HG03159 (cell line): ENCODE results near the gene NDUFA8.

Experiments used
- ATAC-seq: cut with Tn5 transposase; IDR thresholded peaks from one replicate; pipeline ENCODE4 v1.9.1; 2021; ENCODE audit warnings: mild to moderate bottlenecking, moderate library complexity; ENCODE audit not compliant: unreplicated experiment

NDUFA8 gene

DNA sequence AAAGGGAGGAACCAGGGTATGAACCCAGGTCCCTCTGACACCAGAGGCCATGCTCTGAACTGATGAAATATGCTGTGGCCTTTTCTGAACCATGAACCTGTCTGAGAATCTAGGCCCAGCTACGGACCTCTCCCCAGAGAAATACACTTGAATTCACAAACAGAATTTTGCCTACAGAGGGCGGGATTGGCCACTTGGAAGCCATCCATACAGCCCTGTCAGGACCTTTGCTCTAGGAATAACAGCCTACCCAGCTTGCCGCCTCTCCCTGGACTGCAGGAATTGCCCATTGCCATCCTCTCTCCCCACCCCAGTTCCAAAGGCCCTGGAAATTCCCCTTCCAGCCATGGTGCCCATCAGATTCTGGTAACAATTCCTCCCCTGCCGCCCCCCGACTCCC lies 26.7 kb upstream of the NDUFA8 start:
- no peak for ATAC-seq

DNA sequence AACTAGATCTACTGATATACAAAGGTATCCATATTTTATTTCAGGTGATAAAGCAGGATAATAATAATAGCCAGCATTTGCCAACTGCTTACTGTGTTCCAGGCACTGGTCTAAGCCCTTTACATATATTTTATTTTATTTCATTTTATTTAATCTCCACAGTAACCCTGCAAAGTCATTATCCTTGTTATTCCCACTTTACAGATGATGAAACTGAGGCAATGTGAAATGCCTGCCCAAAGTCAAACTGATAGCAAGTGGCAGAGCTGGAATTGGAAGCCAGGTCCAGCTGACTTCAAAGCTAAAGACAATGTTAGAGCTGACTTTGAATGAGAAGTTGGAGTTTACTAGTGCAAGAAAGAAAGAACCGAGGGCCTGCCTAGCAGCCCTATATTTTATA lies 25.0 kb upstream of the NDUFA8 start:
- no peak for ATAC-seq

DNA sequence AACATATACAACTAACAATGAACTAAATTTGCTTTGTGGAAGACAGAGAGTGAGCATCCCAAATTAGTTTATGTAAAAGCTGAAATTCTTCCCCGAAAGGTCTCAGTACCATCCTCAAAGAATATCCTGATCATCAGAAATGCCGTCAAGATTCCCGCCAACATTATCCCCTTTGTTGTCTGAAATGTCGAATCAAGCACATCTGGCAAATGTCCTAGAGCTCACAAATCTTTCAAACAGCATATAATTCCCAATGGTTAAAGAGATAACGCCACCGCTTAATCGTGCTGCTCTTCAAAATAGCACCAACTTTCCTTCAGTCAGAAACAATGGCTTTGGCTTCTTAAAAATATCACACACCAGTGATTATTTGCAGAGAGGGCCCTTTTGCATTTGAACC lies 23.9 kb upstream of the NDUFA8 start:
- ATAC-seq, result no peak

DNA sequence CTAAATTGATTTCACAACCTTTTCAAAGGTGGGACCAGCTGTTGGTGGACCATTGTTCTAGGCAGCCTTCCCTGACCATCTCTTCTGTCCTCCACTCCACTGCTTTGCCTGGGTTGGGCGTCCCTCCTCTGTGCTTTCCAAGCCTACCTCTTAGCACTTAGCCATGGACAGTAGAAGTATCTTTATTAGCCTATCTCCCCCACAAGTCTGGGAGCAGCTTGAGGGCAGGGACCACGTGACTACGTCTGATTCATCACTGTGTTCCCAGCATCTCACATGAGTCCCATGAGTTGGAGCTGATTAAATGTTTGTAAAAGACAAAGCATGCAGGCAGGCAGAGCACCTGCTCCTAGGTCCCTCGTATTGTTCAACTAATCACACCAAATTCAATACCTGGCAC lies 21.1 kb upstream of the NDUFA8 start:
- no peak for ATAC-seq

DNA sequence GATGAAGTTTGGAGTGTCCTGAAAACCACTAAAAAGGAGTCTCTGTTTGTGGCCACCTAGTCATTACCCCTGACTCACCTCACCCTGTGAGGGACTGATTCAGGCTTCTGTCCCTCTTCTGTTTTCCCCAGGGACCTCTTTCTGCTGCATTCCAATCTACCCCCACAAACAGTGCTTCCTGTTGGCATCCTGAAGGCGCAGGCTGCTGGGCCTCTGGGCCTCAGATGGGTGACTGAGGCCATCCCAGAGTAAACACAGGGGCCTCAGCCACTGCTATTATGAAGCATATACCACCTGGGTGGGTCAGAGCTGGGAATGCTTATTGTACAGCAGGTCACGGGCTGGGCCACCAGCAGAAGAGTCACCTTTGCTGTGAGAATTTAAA lies 20.1 kb upstream of the NDUFA8 start:
- no peak for ATAC-seq

DNA sequence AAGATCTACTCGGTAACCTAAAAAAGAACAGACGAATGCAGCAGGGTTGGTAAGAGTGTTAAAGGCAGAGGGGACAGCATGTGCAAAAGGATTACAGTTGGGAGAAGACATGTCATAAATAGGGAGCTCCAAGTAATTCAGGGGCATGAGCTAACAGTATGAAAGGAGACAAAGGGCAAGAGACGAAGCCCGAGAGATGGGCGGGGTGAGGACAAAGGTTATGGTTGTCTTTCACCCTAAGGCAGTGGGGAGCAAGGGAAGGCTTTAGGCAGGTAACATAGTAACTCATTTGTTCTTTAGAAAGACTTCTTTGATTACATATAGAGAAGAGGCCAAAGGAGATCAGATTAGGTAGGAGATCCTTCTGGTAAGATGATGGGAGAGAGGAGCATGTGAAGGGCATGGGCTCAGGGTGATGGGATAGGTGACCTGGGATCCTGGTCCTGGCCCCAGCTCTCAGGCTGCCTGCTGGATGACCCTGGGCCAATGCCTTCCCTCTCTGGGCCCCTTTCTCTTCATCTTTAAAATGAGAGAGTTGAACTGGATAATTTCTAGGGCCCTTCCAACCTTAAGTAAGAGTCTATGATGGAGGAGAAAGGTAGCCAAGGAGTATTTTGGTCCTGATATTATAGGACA lies 19.6 kb upstream of the NDUFA8 start:
- ATAC-seq, result no peak

DNA sequence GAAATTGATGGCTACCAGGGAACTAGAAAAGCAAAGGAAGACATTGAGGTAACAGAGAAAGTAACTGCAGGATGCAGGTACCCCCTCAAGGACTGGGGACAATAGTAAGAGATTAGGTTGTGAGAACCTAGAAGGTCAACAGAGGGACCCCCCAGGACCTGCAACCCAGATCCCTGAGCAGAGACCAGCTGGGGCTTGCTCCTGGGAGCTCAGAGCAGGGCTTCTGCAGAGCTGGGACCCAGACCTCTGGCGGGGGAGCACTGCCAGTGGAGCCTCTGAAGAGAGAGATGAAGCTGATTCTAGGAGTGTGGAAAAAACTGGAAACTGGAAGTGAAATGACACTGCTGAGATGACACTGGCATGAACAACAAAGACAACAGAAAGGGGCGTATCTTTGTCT lies 17.3 kb upstream of the NDUFA8 start:
- no peak for ATAC-seq

DNA sequence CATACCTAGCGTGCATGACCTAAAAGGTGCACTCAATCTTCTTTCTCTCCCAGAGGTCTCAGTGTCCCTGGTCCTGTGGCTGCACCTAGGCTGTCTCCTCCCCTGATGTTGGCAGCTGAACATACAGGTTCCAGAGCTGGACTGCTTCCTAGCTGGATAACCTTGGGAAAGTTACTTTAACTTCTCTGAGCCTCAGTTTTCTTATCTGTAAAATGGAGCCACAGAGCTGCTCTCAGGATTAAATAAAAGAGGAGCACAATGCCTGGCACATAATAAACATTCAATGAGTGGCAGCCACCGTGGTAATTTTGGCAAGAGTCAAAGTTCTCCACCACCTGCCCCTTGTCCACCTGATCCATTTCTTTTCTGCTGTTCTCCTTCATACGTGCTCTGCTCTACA lies 14.1 kb upstream of the NDUFA8 start:
- no peak for ATAC-seq

DNA sequence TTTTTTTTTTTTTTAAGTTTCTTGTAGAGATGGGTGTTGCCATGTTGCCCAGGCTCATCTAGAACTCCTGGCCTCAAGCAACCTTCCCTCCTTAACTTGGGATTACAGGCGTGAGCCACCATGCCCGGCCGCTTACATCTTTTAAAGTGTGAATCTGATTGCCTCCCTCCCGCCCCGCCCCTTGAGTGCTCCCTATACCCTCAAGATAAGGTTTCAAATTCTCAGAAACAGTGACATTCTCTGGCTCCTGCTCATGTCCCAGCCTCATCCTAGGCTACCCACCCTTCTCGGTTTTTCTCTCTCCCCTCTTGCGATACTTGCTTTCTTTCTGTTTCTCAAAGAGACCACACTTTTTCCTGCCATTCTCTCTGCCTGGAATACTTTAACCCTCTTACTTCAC lies 12.6 kb upstream of the NDUFA8 start:
- ATAC-seq, result no peak

DNA sequence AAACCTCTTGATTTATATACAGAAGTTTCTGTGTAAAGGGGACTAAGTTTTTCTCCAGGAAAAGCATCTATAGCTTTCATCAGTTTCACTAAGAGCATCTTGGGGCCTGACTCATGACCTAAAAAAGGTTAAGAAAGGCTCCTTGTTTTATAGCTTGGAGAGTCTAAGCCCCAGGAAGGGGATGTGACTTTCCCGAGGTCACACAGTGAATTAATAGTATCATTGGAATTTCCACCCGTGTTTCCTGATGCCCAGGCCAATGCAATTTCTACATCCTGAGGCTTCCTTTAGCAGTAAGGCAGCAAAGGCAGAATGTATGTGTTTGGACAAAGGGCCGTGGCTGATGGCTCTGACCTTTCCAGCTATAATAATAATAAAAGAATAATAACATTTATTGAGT lies 8.8 kb upstream of the NDUFA8 start:
- no peak for ATAC-seq

DNA sequence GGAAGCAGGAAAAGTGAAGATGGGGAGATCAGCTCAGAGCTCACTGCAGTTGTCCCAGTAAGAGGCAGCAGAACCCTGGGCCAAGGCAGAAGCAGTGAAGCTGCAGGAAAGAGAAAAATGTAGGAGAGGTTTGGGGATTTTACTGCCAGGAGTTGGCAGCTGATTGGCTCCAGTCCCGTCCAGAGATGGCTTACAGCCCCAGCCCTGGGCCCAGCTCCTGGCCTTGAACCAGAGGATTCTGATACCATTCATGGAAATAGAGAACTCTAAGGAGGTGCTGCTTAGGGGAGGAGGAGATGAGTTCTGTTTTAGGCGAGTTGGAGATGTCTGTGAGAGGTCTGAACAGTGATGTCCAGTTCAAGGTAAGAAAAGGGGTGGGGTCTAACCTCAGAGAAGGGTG lies 4.7 kb upstream of the NDUFA8 start:
- no peak for ATAC-seq

DNA sequence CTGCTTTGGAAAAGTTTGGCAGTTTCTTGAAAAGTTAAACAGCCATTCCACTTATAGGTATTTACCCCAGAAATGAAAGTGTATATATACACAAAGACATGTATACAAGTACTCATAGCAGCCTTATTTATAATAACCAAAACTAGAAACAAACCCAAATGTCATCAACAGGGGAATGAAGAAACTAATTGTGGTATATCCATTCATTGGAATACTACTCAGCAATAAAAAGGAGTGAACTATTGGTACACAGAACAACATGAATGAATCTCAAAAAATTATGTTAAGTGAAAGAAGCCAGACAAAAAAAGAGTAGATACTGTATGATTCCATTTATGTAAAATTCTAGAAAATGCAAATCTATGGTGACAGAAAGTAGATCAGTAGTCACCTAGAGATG lies 2.8 kb upstream of the NDUFA8 start:
- ATAC-seq, result no peak

DNA sequence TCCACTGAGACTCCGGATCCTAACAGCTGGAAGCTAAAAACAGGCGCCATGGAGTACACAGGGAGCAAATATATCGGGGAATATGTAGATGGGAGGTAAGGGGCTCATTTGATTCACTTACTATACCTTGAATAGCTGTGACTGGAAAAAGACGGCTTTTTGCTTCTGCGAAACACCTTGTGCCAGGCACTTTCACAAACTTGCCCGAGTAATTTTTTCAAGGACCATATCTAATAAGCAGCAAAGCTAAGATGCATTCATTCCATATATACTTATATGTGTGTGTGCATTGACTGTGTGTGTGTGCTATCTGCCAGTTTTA lies 307 bp upstream of the NDUFA8 start:
- ATAC-seq, result no peak

DNA sequence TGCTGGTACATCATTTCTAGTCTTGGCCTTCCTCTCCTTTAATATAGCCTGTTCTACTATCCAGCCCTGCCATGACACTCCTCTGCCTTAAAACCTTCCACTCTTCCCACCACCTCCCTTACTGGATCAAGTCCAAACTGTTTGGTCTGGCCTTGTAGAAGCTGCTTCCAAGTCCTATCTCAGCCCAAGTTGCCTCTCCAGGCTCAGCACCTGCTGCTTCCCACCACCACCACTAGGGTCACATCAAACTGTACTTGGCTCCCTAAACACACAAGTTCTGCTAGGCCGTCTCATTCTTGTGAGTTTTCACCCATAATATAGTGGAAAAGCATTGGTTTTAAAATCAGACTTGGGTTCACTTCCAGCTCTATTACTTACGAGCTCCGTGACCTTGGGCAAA lies 1.4 kb downstream of the NDUFA8 start:
- ATAC-seq, result peak; percentile 57

DNA sequence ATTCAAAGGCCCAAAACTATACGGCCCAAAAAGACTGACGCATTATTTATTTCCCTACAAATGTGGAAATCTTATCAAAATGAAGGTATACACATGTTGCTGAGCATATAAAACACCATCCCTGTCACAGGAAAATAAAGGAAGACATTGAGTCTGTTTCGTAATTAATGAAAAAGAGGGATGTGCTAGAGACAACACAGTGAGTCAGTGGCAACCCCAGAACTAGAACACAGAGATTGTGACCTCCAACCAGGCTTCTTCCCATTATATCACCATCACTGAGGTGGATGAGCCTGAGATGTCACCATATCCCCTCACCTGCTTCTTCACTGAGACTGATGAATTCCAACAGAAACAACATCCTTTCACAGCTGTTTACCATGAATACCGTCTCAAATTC lies 3.8 kb downstream of the NDUFA8 start:
- no peak for ATAC-seq

DNA sequence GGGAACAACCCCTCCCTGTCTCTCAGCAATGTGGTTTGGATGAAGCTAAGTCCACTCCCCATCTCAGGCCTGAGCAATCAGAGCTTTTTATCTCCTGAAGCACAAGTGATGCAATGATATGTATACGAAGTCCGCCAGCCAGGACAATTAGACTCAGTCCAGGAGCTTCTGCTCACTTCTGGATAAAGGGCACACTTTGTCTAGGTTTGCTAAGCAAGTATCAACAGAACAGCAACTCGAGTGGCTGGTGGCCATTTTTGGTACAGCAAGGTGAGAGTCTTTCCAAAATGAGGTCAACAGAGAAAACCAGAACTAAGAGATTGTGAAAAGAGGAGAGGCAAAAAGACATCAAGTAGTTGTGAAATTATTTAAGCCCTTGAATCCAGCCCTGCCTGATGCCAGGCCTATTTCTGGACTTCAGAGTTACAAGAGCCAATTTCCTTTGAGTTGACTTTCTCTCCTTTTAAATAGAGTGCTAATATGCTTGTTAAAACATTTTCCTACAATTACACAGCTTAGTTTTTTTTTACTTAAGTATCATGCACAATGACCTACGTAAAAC lies 8.2 kb downstream of the NDUFA8 start:
- no peak for ATAC-seq

DNA sequence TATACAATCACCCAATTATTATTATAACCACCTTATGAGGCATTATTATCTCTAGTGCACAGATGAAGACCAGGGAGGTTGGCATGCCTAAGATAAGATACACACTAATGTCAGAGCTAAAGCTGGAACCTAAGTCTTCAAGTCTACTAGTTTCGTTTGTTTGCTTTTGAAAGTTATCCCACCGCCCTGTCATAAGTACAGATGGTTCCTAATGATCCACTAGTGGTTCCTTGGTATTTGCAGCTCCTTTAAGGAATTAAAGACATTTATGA lies 14.1 kb downstream of the NDUFA8 start:
- ATAC-seq, result no peak

DNA sequence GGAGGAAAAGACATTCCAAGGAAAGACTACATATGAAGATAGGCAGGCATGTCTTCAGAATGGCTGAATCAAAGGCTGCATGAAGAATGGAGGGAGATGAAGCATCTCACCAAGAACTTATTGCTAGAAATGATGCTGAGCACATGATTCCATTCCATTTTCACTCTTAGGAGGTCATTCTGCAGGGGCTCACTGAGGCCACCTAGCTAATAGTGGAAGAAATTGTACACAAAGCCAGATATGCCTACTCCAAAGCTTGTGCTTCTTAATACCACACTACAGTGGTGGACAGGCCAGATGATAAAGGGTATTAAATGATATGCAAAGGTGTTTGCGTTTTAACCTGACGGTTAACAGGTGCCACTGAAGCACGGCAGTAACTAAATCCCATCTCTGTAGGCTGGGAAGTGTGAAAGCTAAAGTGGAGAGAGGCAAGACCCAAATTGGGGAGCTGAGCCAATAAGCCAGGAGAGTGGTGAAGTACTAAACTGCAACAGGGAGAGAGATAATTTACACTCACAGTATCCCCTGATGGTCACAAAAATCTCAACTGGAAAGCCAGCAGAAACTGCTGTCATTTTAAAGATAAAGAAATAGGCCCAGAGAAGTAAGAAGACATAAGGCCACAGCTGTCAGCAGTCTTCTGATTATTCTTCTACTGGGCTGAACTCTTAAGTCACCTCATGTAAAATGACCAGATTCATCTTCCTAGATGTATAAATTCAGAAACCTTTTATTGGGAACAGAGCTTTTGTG lies 14.6 kb downstream of the NDUFA8 start:
- no peak for ATAC-seq

DNA sequence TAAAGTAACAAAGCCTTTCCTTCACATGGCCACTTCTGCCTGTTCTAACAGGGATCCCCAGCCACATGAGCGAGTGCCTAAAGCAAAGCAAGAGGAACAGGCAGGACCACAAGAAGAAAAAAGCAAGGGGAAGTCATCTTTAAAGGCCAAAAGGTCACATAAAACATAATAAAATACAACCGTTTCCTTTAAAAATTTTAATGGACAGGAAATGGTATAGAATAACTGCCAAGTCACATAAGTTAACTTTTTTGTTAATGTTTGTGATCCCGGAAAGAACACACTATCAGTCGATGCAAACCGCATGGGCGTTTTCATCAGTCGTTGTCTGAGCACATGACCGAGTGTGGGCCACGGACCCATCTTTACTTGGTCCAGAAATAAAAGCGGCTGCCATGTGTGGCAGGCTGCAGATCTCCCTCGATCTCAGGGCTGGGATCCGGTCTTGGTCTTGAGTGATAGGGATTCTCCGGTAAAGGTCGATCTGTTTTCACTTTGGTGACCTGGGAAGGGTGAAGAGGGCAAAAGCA lies 15.6 kb downstream of the NDUFA8 start:
- ATAC-seq, result no peak

DNA sequence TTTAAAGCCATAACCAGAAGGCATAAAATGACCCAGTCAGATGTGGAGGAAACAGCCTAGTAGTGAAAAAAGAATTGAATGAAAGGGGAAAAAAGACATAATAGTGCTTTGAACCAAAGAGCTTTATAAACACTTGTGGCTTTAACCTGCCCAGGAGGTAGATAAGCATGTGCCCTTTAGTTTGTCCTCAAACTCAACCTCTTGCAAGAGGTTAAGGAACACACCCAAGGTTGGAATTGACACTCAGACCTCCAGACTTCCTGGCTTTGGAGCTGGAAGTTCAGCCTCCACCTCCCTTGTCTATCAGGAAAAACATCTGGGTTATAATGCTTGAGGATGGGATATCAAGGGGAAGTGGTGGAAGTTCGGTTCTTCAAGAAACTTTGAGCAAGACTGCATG lies 16.3 kb downstream of the NDUFA8 start:
- no peak for ATAC-seq

DNA sequence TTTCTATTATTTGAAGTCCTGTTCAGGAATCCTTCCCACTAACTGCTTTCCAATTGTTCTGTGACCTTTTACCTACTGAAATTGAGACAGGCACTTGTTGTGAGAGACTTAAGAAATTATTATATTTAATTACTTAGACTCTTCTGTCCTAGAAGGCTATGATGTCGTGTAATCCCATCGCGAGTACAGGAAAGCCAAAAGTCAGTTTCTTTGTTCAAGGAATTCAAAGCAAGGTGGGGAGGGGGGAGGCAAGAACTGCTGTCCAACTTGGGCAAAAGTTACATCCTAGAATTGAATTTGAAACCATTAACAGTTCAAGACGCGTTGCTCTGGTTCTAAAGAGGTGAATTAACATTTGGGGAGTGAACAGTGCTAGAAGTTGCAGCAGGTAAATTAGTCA lies 17.9 kb downstream of the NDUFA8 start:
- ATAC-seq, result no peak

DNA sequence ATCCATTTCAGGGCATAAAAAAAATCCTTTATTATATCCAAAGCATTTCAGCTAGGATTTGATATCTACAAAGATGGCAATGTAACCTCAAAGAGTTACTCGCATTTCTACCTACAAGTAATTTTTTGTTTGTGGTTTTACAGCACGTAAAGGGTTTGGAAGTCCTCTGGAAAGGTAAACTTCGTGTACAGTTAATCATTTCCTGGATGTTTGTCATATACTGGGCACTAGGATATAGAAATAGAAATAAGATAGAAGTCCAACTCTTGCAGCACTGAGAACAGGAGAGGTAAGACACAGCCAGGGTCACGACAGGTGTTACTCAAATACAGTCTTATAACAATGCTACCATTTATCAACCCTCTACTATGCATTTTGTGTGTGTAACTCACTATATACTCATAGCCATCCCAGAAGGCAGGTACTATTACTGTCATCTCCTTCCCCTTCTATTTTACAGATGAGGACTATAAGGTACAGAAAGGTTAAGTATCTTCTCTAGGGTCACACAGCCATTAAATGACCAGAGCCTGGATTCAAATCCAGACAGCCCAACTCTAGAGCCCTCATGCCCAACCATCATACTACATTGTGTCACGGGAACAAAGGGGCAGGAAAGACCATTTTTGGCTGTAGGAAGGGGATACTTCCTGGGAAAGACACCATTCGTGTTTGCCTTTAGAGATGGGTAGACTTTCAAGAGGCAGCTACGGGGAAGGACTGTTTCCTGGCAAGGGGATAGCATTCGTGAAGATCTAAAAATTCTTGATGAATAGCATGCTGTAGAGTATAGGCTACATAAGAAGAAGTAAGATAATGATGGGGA lies 19.0 kb downstream of the NDUFA8 start:
- no peak for ATAC-seq
